ENCODE results near the gene FSTL5. TPM values are rescaled to one million over a fixed set of nuclear protein-coding genes. Genes with fewer than 3 reads are reported as not detected.

FSTL5 gene
- total RNA-seq, 1 experiment from 2014 or later, result 0.55 TPM

GRCh38 chr4:161717084-161717483 is 446.7 kb downstream of the FSTL5 start (continued):
- TF ChIP-seq, protein P1, sequence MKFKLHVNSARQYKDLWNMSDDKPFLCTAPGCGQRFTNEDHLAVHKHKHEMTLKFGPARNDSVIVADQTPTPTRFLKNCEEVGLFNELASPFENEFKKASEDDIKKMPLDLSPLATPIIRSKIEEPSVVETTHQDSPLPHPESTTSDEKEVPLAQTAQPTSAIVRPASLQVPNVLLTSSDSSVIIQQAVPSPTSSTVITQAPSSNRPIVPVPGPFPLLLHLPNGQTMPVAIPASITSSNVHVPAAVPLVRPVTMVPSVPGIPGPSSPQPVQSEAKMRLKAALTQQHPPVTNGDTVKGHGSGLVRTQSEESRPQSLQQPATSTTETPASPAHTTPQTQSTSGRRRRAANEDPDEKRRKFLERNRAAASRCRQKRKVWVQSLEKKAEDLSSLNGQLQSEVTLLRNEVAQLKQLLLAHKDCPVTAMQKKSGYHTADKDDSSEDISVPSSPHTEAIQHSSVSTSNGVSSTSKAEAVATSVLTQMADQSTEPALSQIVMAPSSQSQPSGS (CRISPR knock-in tag; IDR thresholded peaks at IDR 0.05; ENCODE audit: borderline replicate concordance, low read depth), result no peak
- no peak for TF ChIP-seq CBFB (CRISPR knock-in tag; IDR thresholded peaks at IDR 0.05; ENCODE audit: low read depth)
- no peak for TF ChIP-seq TCF7 (CRISPR knock-in tag; IDR thresholded peaks at IDR 0.05; ENCODE audit: low read depth)
- TF ChIP-seq TEAD1 (CRISPR knock-in tag; IDR thresholded peaks at IDR 0.05), result no peak
- TF ChIP-seq ZNF671 (CRISPR knock-in tag; IDR thresholded peaks at IDR 0.05), result no peak
- TF ChIP-seq, protein P2, sequence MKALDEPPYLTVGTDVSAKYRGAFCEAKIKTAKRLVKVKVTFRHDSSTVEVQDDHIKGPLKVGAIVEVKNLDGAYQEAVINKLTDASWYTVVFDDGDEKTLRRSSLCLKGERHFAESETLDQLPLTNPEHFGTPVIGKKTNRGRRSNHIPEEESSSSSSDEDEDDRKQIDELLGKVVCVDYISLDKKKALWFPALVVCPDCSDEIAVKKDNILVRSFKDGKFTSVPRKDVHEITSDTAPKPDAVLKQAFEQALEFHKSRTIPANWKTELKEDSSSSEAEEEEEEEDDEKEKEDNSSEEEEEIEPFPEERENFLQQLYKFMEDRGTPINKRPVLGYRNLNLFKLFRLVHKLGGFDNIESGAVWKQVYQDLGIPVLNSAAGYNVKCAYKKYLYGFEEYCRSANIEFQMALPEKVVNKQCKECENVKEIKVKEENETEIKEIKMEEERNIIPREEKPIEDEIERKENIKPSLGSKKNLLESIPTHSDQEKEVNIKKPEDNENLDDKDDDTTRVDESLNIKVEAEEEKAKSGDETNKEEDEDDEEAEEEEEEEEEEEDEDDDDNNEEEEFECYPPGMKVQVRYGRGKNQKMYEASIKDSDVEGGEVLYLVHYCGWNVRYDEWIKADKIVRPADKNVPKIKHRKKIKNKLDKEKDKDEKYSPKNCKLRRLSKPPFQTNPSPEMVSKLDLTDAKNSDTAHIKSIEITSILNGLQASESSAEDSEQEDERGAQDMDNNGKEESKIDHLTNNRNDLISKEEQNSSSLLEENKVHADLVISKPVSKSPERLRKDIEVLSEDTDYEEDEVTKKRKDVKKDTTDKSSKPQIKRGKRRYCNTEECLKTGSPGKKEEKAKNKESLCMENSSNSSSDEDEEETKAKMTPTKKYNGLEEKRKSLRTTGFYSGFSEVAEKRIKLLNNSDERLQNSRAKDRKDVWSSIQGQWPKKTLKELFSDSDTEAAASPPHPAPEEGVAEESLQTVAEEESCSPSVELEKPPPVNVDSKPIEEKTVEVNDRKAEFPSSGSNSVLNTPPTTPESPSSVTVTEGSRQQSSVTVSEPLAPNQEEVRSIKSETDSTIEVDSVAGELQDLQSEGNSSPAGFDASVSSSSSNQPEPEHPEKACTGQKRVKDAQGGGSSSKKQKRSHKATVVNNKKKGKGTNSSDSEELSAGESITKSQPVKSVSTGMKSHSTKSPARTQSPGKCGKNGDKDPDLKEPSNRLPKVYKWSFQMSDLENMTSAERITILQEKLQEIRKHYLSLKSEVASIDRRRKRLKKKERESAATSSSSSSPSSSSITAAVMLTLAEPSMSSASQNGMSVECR (CRISPR knock-in tag; IDR thresholded peaks at IDR 0.05; ENCODE audit: borderline replicate concordance), result no peak
- TF ChIP-seq MYBL2 (CRISPR knock-in tag; IDR thresholded peaks at IDR 0.05), result no peak
- TF ChIP-seq, protein P3, sequence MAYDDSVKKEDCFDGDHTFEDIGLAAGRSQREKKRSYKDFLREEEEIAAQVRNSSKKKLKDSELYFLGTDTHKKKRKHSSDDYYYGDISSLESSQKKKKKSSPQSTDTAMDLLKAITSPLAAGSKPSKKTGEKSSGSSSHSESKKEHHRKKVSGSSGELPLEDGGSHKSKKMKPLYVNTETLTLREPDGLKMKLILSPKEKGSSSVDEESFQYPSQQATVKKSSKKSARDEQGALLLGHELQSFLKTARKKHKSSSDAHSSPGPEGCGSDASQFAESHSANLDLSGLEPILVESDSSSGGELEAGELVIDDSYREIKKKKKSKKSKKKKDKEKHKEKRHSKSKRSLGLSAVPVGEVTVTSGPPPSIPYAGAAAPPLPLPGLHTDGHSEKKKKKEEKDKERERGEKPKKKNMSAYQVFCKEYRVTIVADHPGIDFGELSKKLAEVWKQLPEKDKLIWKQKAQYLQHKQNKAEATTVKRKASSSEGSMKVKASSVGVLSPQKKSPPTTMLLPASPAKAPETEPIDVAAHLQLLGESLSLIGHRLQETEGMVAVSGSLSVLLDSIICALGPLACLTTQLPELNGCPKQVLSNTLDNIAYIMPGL (CRISPR knock-in tag; IDR thresholded peaks at IDR 0.05), result no peak
- TF ChIP-seq ATF1 (CRISPR knock-in tag; IDR thresholded peaks at IDR 0.05), result no peak
- no peak for TF ChIP-seq E2F1 (CRISPR knock-in tag; IDR thresholded peaks at IDR 0.05)
- no peak for TF ChIP-seq SMAD3 (CRISPR knock-in tag; IDR thresholded peaks at IDR 0.05; ENCODE audit: borderline replicate concordance)

DNA sequence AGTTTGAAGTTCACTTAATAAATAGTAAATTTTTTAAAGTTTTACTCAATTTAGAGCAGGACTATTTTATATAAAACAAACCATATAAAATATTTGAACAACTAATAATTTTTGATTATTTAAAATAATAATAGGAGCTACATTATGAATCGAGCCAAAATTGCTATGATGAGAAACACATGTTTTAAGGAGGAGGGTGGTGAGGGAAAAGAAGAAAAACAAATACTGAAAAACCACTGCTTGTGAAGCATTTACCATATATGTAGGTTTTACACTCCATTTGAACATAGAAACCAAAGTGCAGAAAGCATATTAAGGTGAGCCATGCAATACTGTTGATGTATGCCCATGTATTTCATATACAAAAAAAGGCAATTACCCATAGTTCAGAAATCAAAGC is 448.9 kb downstream of the FSTL5 start:
- ChIA-PET POLR2A (no interaction called here), CTCF (no interaction called here)
- H3K27ac Mint-ChIP-seq, result no peak overlapping the region
- no peak for DNase-seq (ENCODE audit: low spot score)
- H3K36me3 Mint-ChIP-seq, result no peaks in the 10 kb centered on the region
- no peak overlapping the region for H3K4me3 Mint-ChIP-seq
- ATAC-seq, result no peak
- H3K27me3 Mint-ChIP-seq (ENCODE audit: low read depth), result no peaks in the 10 kb centered on the region
- H3K9me3 Mint-ChIP-seq, result peaks cover 4% of the 10 kb centered on the region; the same call in 1 of the 2 replicates
- H3K4me1 Mint-ChIP-seq, result no peaks in the 10 kb centered on the region; the same call in 1 of the 2 replicates
- TF ChIP-seq, protein P4, sequence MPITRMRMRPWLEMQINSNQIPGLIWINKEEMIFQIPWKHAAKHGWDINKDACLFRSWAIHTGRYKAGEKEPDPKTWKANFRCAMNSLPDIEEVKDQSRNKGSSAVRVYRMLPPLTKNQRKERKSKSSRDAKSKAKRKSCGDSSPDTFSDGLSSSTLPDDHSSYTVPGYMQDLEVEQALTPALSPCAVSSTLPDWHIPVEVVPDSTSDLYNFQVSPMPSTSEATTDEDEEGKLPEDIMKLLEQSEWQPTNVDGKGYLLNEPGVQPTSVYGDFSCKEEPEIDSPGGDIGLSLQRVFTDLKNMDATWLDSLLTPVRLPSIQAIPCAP (CRISPR knock-in tag; IDR thresholded peaks at IDR 0.05), result no peak
- TF ChIP-seq SMAD4 (CRISPR knock-in tag; IDR thresholded peaks at IDR 0.05) (no peak), FOXK1 (CRISPR knock-in tag; IDR thresholded peaks at IDR 0.05) (no peak), NFYB (CRISPR knock-in tag; conservative IDR thresholded peaks at IDR 0.05; ENCODE audit: low read depth) (no peak), SMAD3 (CRISPR knock-in tag; IDR thresholded peaks at IDR 0.05; ENCODE audit: borderline replicate concordance) (no peak), ATF1 (CRISPR knock-in tag; IDR thresholded peaks at IDR 0.05) (no peak), HMGA2 (CRISPR knock-in tag; IDR thresholded peaks at IDR 0.05) (no peak), SOX15 (CRISPR knock-in tag; IDR thresholded peaks at IDR 0.05) (no peak), SP1 (CRISPR knock-in tag; conservative IDR thresholded peaks at IDR 0.05) (no peak), IRF2 (CRISPR knock-in tag; IDR thresholded peaks at IDR 0.05; ENCODE audit: borderline replicate concordance, low read depth) (no peak), EMX1 (CRISPR knock-in tag; IDR thresholded peaks at IDR 0.05) (no peak), GRHL2 (CRISPR knock-in tag; IDR thresholded peaks at IDR 0.05; ENCODE audit: insufficient replicate concordance, severe bottlenecking) (no peak), GTF2I (CRISPR knock-in tag; conservative IDR thresholded peaks at IDR 0.05) (no peak)
- TF ChIP-seq, protein P5, sequence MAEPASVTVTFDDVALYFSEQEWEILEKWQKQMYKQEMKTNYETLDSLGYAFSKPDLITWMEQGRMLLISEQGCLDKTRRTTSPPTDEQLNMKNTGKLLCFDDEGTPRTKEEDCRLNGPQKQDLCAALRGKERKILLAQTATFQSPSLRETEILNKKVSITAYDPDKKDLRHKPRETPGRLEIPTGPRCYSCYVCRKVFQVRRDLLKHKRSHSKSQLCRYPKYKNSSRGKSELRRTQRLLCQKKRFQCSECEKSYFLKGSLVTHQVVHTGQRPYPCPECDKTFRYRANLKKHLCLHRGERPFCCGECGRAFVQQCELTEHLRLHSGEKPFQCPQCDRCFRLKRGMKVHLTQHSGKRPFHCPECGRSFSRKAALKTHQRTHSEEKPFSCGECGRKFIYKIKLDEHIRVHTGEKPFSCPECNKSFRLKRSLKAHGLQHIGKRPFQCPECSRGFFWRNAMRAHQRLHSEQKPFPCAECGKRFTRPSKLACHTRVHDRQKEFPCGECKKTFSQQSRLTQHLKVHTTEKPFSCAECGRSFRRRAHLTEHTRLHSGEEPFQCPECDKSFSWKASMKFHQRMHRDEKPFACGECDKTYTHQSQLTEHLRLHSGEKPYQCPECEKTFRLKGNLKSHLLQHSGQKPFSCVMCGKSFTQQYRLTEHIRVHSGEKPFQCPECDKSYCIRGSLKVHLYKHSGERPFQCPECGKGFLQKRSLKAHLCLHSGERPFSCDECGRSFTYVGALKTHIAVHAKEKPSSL (CRISPR knock-in tag; conservative IDR thresholded peaks at IDR 0.05), result no peak
- TF ChIP-seq, protein P6, sequence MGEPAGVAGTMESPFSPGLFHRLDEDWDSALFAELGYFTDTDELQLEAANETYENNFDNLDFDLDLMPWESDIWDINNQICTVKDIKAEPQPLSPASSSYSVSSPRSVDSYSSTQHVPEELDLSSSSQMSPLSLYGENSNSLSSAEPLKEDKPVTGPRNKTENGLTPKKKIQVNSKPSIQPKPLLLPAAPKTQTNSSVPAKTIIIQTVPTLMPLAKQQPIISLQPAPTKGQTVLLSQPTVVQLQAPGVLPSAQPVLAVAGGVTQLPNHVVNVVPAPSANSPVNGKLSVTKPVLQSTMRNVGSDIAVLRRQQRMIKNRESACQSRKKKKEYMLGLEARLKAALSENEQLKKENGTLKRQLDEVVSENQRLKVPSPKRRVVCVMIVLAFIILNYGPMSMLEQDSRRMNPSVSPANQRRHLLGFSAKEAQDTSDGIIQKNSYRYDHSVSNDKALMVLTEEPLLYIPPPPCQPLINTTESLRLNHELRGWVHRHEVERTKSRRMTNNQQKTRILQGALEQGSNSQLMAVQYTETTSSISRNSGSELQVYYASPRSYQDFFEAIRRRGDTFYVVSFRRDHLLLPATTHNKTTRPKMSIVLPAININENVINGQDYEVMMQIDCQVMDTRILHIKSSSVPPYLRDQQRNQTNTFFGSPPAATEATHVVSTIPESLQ (CRISPR knock-in tag; IDR thresholded peaks at IDR 0.05), result no peak
